HG03095 (cell line): Measurements from ENCODE around the gene NHLH1.

Experiments
- ATAC-seq: cut with Tn5 transposase; IDR thresholded peaks from one replicate; pipeline ENCODE4 v1.9.1; 2021; ENCODE audit warnings: moderate library complexity; ENCODE audit not compliant: unreplicated experiment

NHLH1 gene

DNA sequence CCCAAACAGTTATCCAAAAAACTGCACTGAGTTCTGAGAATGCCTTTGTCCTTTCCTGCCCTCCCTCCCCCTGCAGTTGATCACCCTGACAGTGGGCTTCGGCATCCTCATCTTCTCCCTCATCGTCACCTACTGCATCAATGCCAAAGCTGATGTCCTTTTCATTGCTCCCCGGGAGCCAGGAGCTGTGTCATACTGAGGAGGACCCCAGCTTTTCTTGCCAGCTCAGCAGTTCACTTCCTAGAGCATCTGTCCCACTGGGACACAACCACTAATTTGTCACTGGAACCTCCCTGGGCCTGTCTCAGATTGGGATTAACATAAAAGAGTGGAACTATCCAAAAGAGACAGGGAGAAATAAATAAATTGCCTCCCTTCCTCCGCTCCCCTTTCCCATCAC, 8.8 kb upstream of the NHLH1 start:
- no peak for ATAC-seq

DNA sequence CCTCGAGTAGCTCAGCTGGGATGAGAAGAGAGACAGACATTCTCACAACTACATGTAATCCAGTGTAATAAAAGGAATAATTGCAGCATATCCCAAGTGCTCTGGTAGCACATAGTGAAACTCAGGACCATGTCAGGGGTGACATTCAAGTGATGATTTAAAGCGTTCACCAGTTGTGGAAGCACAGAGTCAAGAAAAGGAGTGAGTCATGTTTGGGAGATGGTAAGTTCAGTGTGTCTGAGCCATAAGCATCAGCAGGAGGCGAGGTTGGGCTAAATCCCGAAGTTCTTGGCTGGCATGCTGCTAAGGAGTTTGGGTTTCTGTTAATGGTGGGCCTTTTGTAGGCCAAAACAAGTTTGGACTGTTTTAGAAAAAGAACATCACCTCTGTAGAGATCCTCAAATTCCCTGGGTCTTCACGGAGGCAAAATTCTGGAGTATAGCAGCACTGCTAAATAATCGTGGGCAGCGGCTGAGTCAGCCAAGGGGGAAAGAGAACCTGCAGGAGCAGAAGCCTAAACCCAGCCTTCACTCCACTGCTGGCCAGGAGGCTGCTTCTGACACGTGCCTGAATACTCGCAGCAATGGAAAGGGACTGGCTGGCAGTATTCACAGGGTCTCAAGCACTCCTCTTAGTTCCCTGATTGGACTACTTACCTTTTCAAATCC, 7.2 kb upstream of the NHLH1 start:
- no peak for ATAC-seq

DNA sequence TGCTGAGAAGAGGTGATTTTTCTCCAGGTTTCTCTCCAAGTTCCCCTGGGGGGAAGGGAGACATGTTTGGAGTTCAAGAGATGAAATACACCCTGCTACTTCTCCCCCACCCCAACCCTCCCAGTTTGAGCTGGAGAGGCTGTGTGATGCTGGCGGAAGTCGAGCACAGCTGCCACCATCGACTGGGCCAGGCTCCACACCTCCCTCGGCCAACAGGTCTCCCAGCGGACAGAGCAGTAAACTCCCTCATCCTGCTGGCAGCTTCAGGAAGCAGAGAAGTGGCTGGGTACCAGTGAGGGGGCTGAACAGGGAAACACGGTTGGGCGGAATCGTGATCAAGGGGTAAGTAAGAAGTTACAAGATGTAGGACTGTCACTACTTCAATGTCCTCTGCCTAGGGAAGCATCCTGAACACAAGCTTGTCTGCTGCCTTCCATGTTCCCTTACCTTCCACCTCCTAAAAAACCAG, 6.6 kb upstream of the NHLH1 start:
- ATAC-seq = no peak

DNA sequence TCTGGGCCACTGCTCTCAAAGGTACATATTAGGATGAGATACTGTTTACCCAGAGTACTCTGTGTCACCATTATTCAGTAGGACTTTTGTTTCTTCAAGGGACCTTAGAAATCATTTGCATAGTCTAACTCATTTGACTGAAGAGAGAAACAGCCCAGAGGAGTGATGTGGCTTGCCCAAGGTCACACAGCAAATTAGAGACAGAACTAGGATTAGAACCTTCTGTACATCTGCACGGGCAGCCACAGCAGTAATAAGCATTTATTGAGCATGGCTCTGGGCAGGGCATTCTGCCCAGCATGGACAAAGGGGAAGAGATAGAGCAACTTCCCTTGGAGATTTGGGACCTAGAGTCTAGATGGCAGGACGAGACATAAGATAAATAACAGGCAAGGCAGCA, 5.7 kb upstream of the NHLH1 start:
- ATAC-seq = no peak

DNA sequence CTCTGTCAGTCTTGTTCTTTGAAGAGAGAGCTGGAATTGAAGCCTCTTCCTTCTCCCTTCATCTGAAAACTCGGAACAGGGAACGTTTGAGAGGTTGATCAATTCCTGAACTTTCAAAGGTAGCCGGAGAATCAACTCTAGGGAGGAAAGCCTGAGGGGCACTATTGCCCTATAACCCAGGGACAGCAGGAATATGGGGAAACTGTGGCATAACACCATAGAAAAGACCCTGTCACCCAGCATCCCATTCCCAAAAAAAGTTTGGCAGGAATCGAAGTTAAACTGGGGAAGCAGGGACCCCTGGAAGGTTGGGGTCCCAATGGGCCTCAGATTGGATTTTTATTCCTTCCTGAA, 5.1 kb upstream of the NHLH1 start:
- no peak for ATAC-seq

DNA sequence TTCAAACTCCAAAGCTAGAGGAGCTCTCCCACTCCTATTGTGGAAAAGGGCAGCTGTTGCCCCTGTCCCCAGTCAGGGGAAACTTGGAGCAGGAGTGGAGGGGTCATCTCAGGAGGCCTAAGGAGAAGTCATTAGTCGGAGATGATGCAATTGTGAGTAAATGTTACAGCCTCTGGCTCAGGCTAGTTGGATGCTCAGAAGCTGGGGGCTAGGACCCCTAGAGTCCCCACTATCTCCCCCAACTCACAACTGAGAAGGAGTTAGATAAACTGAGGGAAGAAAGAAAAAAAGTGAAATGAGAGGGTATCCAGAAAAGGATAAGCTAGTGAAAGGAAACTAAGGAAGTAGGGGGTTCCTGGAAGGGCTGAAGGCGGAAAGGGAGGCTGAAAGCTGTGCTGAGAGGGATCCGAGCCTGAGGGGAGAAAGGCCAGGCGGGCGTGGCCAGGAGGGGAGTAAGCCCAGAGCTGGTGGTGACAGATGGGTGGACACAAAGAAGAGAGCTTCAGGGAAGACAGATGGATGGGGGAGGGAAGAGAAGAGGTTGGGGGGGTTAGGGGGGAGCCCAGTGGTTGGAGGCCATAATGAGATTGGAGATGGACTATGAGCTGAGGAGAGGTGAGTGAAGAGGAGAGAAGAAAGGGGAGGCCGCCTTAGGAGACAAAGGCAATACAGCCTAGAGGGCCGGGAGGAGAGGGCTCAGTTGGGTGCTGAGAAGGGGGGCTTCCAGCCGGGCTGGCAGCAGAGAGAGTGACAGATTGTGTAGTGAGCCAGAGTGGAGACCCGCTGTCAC, 4.5 kb upstream of the NHLH1 start:
- ATAC-seq = no peak

DNA sequence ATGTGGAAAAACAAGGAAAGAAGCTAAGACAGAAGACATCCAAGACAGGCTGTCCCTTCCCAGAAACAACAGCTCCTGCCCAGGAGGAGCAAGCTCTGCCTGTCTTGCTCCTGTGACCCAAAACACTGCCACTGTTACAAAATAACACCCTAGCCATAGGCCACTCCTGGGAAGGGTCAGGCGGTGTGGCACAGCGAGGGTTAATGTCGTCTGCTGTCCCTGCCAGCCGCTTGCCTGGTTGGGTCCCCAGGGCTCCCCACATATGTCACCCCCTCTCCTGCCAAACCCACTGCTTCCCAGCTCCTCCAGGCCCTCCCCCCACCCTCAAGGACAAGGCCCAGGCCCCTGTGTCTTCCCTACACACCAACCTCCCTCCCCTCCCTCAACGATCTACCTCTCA, 3.9 kb upstream of the NHLH1 start:
- ATAC-seq = no peak

DNA sequence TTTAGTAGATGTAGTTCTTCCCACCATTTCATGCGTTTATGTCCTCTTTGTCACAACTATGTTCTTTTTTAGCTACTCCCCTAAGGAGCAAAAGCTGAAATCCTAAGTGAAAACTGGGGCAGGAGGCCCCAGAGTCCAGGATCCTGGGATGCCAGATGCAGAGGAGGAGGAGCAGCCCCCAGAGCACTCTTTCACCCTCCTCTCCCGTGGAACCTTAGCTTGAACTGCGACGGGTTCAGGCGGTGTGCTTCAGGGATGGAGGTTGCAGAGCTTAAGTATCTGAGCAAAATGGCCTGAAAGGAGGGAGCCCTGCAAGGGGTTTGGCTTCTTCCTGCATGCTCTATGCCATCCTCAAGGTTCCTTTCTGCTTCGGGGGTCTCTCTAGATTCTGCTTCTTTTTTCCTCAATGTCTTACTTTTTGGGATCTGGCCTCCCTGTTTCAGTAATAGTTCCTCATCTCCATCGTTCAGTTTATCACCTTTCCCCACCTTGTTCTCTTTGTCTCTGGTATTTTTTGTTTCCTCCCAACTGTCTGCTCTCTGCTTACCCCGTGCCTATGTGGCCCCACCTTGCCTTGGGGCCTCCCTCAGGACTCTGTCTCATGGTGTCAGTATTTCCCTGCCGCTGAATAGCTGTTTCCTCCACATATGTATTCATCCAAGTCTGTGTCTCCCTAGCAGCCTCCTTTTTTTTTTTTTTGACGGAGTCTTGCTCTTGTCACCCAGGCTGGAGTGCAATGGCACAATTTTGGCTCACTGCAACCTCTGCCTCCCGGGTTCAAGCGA, 2.7 kb upstream of the NHLH1 start:
- no peak for ATAC-seq

DNA sequence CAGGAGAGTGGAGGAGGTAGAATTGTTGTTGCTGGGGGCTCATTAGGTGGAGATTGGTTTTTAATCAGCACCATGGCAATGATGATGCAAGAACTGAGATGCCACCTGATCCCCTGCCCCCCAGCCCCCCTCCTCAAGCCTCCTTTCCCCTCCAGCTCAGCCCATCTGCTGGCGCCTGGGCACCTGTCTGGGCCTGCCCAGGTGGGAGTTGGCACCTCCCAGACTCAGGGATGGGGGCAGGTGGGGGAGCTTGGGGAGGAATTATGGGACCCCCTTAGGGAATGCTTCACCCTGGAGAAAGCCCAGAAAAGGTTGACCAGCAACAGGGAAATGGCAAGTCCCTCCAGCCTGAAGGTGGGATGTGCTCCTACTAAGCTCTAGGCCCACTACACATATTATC, 1.5 kb upstream of the NHLH1 start:
- ATAC-seq = no peak

DNA sequence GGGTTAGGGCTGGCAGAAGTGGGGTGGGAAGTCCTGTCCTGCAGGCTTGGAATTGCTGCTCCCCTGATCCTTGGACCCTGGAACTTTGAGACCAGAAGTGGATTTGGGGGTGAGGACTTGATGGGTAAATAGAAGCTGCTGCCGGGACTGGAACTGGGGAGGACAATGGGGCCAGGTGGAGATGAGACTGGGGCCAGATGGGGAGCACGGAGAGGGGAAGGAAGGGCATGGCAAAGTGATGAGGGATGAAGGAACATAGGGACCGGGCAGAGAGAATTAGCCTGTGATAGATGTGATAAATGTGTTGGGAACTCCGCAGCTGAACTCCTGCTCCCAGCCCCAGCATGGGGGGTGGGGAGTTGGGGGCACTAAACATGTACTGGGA, 637 bp downstream of the NHLH1 start:
- no peak for ATAC-seq

DNA sequence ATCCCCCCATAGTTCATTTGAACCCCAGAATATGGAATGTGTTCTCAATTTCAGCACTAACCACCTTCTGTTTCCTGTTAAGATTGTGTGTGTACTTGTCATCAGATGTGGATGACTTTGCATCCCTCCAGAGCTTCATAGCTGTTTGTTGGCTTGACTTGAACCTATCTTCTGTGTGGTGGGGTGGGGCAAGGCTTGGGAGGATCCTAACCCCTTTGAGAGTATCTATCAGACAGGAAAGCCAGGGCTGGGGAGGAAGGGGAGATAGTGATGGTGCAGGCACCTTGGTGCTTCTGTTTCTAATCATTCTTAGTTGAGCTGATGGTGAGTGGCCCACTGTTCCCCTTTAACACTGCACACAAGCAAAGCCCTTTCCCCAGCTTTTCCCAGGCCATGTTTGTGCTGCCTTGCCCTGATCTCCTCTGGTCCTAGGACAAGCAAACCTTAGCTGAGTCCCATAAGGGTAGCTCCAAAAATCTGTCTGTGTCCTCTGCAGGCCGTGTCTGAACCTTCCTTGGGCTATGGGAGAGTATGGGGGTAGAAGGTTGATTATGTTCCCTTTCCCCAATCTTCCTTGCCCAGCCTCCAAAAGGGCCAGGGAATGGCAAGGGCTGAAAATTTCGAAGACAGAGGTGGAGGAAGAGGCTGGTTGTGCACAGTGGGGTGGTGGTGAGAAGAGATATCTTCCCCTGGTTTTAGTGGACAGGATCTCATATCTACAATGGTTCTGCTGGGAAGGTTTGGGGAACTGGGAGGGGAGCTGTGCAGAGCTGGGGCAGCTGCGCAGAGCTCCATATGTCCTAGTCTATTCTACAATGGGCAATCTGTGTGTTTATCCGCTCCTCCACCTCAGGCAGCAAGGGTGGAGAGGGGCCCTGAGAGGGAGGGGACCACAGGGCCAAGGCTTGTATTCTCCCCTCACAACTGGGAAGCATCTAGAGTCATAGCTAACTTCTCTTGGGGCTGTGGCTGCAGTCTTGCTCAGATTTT, 1.4 kb downstream of the NHLH1 start:
- ATAC-seq = no peak

DNA sequence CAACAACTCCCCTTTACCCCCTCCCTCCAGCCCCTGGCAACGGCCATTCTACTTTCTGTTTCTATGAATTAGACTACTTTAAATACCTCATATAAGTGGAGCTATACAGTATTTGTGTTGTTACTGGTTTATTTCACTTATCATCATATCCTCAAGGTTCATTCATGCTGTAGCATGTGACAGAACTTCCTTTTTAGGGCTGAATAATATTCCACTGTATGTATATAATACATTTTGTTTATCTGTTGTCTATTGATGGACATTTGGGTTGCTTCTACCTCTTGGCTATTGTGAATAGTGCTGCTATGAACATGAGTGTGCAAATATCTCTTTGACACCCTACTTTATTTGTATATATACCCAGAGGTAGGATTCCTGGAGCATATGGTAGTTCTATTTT, 2.2 kb downstream of the NHLH1 start:
- no peak for ATAC-seq

DNA sequence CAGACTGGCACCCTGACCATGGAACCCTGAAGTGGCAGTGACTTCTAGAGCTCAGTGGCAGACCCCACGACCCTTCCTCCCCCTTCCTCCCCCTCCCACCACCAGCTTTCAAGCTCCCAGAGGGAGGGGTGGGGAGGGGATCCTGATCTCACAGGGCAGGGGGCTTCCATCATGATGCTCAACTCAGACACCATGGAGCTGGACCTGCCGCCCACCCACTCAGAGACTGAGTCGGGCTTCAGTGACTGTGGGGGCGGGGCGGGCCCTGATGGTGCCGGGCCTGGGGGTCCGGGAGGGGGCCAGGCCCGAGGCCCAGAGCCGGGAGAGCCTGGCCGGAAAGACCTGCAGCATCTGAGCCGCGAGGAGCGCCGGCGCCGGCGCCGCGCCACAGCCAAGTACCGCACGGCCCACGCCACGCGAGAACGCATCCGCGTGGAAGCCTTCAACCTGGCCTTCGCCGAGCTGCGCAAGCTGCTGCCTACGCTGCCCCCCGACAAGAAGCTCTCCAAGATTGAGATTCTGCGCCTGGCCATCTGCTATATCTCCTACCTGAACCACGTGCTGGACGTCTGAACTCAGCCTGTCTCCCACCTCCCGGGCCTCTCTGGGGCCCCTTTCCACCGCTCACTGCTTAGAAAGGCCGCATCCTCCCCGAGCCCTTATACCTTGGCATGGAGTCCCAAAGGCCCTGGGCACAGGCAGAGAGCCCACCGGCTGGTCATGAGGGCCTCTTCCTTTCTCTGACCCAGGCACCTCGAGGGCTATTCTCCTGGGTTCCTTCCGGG, 3.9 kb downstream of the NHLH1 start:
- no peak for ATAC-seq

DNA sequence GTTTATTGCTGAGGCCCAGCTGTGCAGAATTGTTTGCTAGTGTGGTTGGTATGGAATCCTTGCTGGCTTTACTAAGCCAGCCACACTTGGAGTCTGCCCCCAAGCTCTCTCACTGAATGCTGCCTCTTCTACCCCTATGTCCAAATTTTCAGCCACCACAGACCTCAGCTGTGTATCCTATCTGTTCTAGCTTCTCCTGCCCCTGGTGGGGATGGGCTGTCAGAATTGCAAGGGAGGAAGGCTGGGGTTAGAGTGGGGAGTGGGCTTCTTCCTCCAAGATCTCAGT, 4.4 kb downstream of the NHLH1 start:
- ATAC-seq = no peak

DNA sequence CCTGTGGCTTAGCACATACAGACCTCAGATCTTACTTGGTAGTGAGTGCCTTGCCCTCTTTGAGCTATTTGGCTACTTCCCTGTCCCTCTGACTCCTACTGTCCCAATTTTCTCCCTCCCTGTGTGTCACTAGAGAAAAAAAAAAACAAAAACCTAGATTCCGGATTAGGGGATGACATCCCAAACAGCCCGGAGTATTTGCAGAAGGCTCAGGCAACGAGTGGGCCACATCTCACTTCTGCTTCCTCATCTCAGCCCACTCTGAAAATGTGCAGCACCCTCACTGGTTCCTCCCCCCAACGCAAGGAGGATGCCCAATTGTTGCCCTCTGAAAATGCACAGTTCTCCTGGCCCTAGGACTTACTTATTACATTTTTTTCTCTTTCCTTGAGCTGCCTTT, 4.9 kb downstream of the NHLH1 start:
- no peak for ATAC-seq

DNA sequence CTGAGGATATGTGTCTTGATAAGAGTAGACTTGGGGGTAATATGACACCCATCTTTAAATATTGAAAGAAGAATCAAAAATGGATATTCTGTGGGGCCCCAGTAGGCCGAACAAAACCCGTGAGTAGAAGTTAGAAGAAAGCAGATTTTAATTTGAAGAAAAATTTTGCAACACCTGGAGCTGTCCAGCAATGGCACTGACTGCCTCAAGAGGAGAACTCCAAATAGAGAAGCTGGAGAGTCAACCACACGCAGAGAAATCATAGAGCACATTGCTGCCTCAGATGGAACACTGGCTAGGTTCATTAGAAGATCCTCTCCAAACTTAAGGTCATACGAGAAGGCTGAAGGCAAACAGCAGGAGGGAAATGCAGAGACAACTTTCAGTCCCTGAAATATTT, 6.8 kb downstream of the NHLH1 start:
- no peak for ATAC-seq

DNA sequence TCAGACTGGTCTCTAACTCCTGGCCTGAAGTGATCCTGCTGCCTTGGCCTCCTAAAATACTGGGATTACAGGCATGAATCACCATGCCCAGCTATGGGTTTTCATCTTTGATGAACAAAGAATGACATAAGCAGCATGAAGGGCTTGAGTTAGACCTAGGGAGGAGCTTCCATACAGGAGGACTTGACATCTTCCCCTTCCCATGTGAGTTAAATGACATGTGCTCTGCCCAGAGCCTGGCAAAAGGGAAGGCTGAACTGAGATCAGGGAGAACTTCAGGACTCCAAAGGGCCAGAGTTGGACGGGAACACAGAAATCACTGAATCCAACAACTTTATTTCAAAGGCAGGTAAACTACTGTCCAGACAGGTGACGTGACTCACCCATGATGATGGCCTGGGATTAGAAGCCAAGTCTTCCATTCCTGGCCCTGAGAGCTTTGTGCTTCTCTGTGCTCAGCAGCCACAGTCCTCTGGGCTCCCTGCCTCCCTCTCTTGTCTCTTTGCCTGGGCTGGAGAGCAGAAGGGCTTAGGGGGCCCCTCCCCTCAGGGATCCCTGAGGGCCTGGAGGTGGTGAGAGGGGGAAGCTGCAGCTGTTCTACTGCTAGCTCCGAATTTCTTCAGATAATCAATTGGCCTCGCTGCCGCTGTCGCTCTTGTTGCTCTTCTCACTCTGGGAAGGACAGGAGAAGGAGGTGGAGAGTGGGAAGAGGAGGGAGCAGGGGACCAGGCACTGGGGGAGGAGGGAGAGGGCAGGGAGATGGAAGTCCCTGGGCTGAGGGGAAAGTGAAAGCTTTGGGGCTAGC, 7.6 kb downstream of the NHLH1 start:
- no peak for ATAC-seq

DNA sequence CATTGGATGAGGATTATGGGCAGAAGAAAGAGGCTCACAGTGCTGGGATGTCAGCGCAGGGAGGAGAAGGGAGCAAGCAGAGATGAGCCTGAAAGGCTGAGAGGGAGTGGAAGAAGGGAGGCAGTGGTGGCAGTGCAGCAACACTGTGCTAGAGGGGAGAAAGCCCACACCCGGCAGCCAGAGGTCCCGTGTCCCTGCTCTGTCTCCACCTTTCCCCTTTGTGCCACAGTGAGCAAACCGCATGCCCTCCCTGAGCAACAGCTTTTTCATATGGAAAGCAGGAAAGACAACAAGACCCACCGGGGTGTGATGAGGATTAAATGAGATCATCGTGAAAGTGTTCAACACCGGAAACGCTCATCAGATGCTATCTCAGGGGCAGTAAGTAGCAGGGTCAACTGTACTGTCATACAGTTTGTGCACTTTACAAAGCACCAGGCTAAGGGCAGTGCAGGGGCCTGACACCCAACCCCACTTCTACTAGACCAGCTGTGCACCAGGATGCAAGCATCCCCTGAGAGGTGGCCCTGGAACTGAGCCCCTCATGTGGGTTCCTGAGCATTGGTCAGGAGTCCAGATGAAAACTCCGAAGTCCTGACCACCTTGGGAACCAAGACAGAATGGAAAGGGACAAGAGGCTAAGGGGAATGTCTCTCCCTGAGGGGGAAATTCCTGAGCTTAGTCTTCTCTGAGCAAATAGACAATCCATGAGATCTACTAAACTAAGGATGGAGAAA, 9.1 kb downstream of the NHLH1 start:
- no peak for ATAC-seq
